NCI-H2029 treated with DMSO at 0.1 percent for 48 hours (cell line): ENCODE measurements around the gene CCT7.
"Not testable (repeated sequence)": the region's sequence is repeated elsewhere in the genome, so short reads cannot be mapped to it uniquely, and the experiment has no call there.

Source experiments
- DNase-seq: peaks from one replicate; lab custom pipeline; 2025; lab: John Stamatoyannopoulos, UW

Gene CCT7

GRCh38 chr2:73255907-73256617 lies 22.0 kb downstream of the CCT7 start:
- no peak for DNase-seq

GRCh38 chr2:73256618-73256922 lies 22.5 kb downstream of the CCT7 start:
- no peak for DNase-seq

GRCh38 chr2:73257021-73257420 lies 22.9 kb downstream of the CCT7 start:
- DNase-seq, result no peak

GRCh38 chr2:73257425-73258125 lies 23.5 kb downstream of the CCT7 start:
- no peak for DNase-seq

GRCh38 chr2:73258186-73258912 lies 24.2 kb downstream of the CCT7 start:
- DNase-seq, result no peak

GRCh38 chr2:73258913-73259215 lies 24.8 kb downstream of the CCT7 start:
- DNase-seq, result no peak

GRCh38 chr2:73259276-73259675 lies 25.2 kb downstream of the CCT7 start:
- no peak for DNase-seq

- DNase-seq, result no peak
Observed at GRCh38 chr2:73259704-73260337, 25.7 kb downstream of the CCT7 start.

- DNase-seq, result no peak
Observed at GRCh38 chr2:73260338-73260984, 26.4 kb downstream of the CCT7 start.

- DNase-seq, result no peak
Observed at GRCh38 chr2:73262108-73262651, 28.1 kb downstream of the CCT7 start.

GRCh38 chr2:73262691-73263429 lies 28.8 kb downstream of the CCT7 start:
- not testable (repeated sequence) for DNase-seq

- DNase-seq, result no peak
Observed at GRCh38 chr2:73263540-73264331, 29.6 kb downstream of the CCT7 start.

GRCh38 chr2:73264332-73264606 lies 30.2 kb downstream of the CCT7 start:
- DNase-seq, result no peak

- DNase-seq, result no peak
Observed at GRCh38 chr2:73264783-73265182, 30.7 kb downstream of the CCT7 start.

- DNase-seq, result no peak
Observed at GRCh38 chr2:73265298-73266060, 31.4 kb downstream of the CCT7 start.

GRCh38 chr2:73266061-73266901 lies 32.2 kb downstream of the CCT7 start:
- no peak for DNase-seq

GRCh38 chr2:73267008-73267407 lies 32.9 kb downstream of the CCT7 start:
- no peak for DNase-seq

GRCh38 chr2:73268366-73268829 lies 34.3 kb downstream of the CCT7 start:
- DNase-seq, result no peak
